ENCODE measurements around the gene PDXP. TPM values are rescaled to one million over a fixed set of nuclear protein-coding genes. Genes with fewer than 3 reads are reported as not detected.

PDXP gene
- total and polyA plus RNA-seq, 5 donors, result 18.6 to 21.7 (median 21.0) TPM

DNA sequence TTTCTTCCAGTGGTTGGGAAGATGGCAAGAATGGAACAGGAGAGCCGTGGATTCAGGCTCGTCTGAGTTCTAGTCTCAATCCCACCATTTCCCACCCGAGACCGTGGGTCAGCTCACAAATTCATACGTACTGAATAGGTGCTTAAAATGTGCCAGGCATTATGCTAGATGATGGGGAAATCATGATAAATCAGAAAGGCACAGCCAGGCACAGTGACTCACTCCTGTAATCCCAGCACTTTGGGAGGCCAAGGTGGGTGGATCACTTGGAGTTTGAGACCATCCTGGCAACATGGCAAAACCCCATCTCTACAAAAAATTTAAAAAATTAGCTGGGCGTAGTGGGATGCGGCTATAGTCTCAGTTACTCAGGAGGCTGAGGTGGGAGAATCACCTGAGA is 45.4 kb downstream of the PDXP start:
- H3K27me3 ChIP-seq (ENCODE audit: control insufficient read depth, insufficient read depth), result no peaks in the 10 kb centered on the region
- H3K27ac ChIP-seq (ENCODE audit: low read length), result no peak overlapping the region
- DNase-seq (no peak), ATAC-seq (no peak)
- WGBS, result 82% methylated on average over 7 of the region's 7 CpGs
- H3K4me3 ChIP-seq (ENCODE audit: low read length), result no peak overlapping the region
- intact Hi-C loops (cut with DNase I), result loop anchor here in 1 of 4 donors (5.0 kb wide), 1 partner anchor 38 kb away; no protein-coding TSS in a partner anchor
- H3K4me1 ChIP-seq (ENCODE audit: control insufficient read depth, insufficient read depth, low read length), result no peaks in the 10 kb centered on the region
- no peaks in the 10 kb centered on the region for H3K9me3 ChIP-seq (ENCODE audit: control insufficient read depth, low read length)

DNA sequence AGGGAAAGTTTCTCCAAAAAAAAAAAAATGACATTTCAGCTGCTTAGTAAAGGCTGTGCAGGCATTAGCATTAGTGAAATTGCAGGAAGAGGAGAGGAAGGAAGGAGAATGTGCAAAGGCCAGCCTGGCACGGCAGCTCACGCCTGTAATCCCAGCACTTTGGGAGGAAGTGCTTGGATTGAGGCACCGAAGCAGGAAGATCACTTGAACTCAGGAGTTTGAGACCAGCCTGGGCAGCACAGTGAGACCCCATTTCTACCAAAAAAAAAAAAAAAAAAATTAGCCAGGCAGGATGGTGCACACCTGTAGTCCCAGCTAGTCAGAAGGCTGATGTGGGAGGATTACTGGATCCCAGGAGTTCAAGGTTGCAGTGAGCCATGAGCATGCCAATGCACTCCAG is 46.1 kb downstream of the PDXP start:
- no peak overlapping the region for H3K4me3 ChIP-seq (ENCODE audit: low read length)
- no peaks in the 10 kb centered on the region for H3K27me3 ChIP-seq (ENCODE audit: control insufficient read depth, insufficient read depth)
- DNase-seq (no peak), ATAC-seq (no peak)
- intact Hi-C loops (cut with DNase I), result loop anchor here in 1 of 4 donors (5.0 kb wide), 1 partner anchor 38 kb away; no protein-coding TSS in a partner anchor
- H3K27ac ChIP-seq (ENCODE audit: low read length), result no peak overlapping the region
- 65% methylated on average over 3 of the region's 3 CpGs for WGBS
- H3K4me1 ChIP-seq (ENCODE audit: control insufficient read depth, insufficient read depth, low read length), result no peaks in the 10 kb centered on the region
- no peaks in the 10 kb centered on the region for H3K9me3 ChIP-seq (ENCODE audit: control insufficient read depth, low read length)

DNA sequence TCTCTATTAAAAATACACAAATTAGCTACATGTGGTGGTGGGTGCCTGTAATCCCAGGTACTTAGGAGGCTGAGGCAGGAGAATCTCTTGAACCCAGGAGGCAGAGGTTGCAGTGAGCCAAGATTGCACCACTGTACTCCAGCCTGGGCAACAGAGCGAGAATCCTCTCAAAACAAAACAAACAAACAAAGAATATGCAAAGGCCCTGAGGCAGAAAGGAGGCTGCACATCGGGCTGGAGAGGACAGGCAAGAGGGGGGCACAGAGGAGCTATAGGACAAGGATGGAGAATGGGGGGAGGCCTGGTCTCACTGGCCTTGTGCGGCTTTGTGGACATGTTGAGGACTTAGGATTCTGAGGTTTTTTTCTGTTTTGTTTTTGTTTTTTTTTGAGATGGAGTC is 46.7 kb downstream of the PDXP start:
- ATAC-seq (no peak), DNase-seq (no peak)
- Histone ChIP-seq H3K4me1 (ENCODE audit: control insufficient read depth, insufficient read depth, low read length) (no peaks in the 10 kb centered on the region), H3K27ac (ENCODE audit: low read length) (no peak overlapping the region), H3K4me3 (ENCODE audit: low read length) (no peak overlapping the region), H3K9me3 (ENCODE audit: control insufficient read depth, low read length) (no peaks in the 10 kb centered on the region), H3K27me3 (ENCODE audit: control insufficient read depth, insufficient read depth) (no peaks in the 10 kb centered on the region)
- 97% methylated on average over 3 of the region's 3 CpGs for WGBS
- intact Hi-C loops (cut with DNase I), result no loop called here

DNA sequence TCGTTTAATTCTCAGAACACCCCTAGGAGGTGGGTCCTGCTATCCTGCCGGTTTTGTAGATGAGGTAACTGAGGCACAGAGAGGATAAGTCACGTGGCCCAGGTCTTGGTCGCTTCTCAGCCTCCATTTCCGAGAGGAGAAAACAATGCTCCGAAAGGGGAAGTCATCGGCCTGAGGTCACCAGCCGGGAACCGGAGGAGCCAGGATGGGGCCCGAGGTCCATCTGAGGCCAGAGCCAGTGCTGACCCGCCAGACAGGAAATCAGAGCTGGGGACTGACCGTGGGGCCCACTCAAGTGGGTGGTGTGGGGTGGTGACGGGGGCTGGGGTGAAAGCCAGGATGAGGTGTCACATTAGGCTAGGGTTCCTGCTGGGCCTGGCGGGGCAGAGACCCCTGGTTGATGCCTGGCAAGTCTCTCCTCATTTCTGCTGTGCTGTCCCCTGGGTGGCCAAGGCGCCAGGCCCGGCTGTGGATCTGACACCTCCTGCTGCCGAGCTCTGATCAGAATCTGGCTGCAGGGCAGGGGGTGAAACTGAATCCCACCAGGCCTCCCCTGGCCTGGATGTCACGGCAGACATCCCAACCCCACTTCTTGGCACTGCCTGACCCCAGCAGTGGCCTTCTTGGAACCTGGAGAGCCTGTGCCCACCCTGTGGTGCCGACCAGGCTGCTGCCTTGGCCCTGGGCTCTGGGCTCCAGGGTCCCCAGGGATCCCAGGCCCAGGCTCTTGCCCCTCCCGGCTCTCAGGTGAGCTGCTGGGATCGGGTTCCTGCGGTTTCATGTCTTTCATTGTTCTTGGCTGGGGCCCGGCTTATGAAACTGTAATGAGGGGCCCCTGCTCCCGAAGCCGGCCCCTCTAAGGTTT is 50.3 kb downstream of the PDXP start:
- ATAC-seq (peak; percentile 22 to 36), DNase-seq (peak in 1 of 3 donors; percentile 80)
- intact Hi-C loops (cut with DNase I), result no loop called here
- Histone ChIP-seq H3K27ac (ENCODE audit: low read length) (no peak overlapping the region), H3K9me3 (ENCODE audit: control insufficient read depth, low read length) (no peaks in the 10 kb centered on the region), H3K4me3 (ENCODE audit: low read length) (no peak overlapping the region), H3K27me3 (ENCODE audit: control insufficient read depth, insufficient read depth) (no peaks in the 10 kb centered on the region), H3K4me1 (ENCODE audit: control insufficient read depth, insufficient read depth, low read length) (no peaks in the 10 kb centered on the region)
- WGBS, result 73% methylated on average over 25 of the region's 25 CpGs

DNA sequence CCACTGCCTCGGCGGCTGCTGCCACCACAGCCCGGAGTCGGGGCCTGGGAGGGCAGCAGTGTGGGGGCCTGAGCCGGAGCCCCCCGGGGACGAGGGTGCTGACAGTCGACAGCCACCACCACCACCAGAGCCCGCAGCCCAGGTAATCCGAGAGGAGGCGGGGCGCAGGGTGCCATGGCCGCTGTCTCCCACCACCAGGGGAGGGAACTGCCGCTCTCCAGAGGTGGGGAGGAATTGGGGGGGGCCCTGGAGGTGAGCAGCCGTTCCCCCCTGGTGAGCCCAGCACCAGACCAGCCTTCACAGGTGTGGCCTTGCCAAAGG is 50.9 kb downstream of the PDXP start:
- Histone ChIP-seq H3K9me3 (ENCODE audit: control insufficient read depth, low read length) (no peaks in the 10 kb centered on the region), H3K27me3 (ENCODE audit: control insufficient read depth, insufficient read depth) (no peaks in the 10 kb centered on the region), H3K4me3 (ENCODE audit: low read length) (no peak overlapping the region), H3K27ac (ENCODE audit: low read length) (no peak overlapping the region), H3K4me1 (ENCODE audit: control insufficient read depth, insufficient read depth, low read length) (no peaks in the 10 kb centered on the region)
- intact Hi-C loops (cut with DNase I), result no loop called here
- ATAC-seq (peak in 1 of 2 donors; percentile 23), DNase-seq (no peak)
- 93% methylated on average over 15 of the region's 15 CpGs for WGBS

DNA sequence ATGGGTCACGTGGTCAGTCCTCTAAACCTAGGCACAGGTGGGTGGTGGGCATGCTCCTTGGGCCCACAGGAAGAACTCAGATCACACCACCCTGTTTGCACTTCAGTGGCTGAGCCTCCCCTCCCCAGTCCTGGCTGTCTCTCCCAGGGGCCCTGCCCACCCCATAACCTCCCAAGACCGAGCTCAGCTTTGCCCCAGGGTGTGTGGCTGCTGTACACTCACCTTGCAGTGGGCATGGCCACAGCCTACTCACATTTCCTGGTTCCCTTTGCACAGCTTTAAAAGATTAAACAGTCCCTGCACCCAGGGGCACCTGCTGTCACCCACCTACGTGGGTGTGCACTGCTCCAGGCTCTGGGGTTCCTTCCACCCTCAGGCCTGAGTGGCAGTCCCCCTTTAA is 52.2 kb downstream of the PDXP start:
- DNase-seq (no peak), ATAC-seq (peak in 1 of 2 donors; percentile 13)
- intact Hi-C loops (cut with DNase I), result no loop called here
- 92% methylated on average over 3 of the region's 3 CpGs for WGBS
- no peak overlapping the region for H3K27ac ChIP-seq (ENCODE audit: low read length)
- H3K27me3 ChIP-seq (ENCODE audit: control insufficient read depth, insufficient read depth), result no peaks in the 10 kb centered on the region
- H3K4me3 ChIP-seq (ENCODE audit: low read length), result no peak overlapping the region
- H3K9me3 ChIP-seq (ENCODE audit: control insufficient read depth, low read length), result no peaks in the 10 kb centered on the region
- no peaks in the 10 kb centered on the region for H3K4me1 ChIP-seq (ENCODE audit: control insufficient read depth, insufficient read depth, low read length)

DNA sequence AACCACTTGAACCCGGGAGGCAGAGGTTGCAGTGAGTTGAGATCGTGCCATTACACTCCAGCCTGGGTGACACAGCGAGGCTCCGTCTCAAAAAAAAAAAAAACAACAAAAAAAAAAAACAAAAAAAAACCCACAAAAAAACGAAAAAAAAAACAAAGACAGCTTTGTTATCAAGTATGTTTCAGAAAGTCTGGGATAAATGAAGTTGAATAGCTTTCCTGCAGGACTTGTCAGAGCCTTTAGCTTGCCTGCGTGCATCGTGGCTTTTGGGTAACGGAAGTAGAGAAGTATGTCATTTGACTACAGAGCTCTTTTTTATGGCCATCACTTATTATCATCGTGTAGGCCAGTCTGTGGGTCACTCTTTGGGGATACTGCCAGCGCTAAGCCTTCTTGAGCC is 53.0 kb downstream of the PDXP start:
- 86% methylated on average over 10 of the region's 10 CpGs for WGBS

DNA sequence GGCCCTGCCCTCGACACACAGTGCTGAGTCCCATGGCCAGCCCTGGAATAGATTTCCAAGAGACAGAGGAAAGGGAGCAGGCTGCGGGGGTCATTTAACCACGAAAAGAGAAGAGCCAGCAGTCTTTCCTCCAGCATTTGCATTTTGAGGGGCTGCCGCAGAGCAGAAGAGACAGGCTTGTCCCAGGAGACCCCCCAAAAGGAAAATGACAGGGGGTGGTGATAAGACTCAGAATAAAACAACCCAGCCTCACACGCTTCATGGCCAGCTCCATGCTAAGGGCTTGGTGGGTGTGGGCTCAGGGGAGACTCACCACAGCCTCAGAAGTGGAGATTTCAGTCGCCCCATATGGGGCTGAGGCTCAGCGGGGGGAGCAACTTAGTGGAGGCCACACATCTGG is 55.2 kb downstream of the PDXP start:
- H3K4me1 ChIP-seq (ENCODE audit: control insufficient read depth, insufficient read depth, low read length), result no peaks in the 10 kb centered on the region
- H3K4me3 ChIP-seq (ENCODE audit: low read length), result no peak overlapping the region
- ATAC-seq (no peak), DNase-seq (no peak)
- H3K27me3 ChIP-seq (ENCODE audit: control insufficient read depth, insufficient read depth), result no peaks in the 10 kb centered on the region
- WGBS, result 92% methylated on average over 7 of the region's 7 CpGs
- intact Hi-C loops (cut with DNase I), result no loop called here
- H3K27ac ChIP-seq (ENCODE audit: low read length), result no peak overlapping the region
- H3K9me3 ChIP-seq (ENCODE audit: control insufficient read depth, low read length), result no peaks in the 10 kb centered on the region

More for the DNA sequence above, 53.0 kb downstream of the PDXP start:
- intact Hi-C loops (cut with DNase I), result no loop called here
- no peaks in the 10 kb centered on the region for H3K27me3 ChIP-seq (ENCODE audit: control insufficient read depth, insufficient read depth)
- no peak overlapping the region for H3K4me3 ChIP-seq (ENCODE audit: low read length)
- no peak for DNase-seq
- H3K9me3 ChIP-seq (ENCODE audit: control insufficient read depth, low read length), result no peaks in the 10 kb centered on the region
- no peak overlapping the region for H3K27ac ChIP-seq (ENCODE audit: low read length)
- no peaks in the 10 kb centered on the region for H3K4me1 ChIP-seq (ENCODE audit: control insufficient read depth, insufficient read depth, low read length)
- ATAC-seq, result no peak

DNA sequence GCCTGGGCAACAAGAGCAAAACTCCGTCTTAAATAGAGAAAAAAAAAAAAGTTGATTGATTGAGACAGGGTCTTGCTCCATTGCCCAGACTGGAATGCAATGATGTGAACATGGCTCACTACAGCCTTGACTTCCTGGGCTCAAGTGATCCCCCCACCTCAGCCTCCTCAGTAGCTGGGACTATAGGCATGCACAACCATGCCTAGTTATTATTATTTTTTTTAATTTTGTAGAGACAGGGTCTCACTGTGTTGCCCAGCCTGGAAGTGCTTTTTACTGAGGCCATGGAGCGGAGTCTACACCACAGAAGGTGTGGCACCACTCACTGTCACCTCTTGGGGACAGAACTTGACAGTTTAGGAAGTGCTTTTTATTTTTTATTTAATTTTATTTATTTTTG is 56.1 kb downstream of the PDXP start:
- intact Hi-C loops (cut with DNase I), result no loop called here
- Histone ChIP-seq H3K4me3 (ENCODE audit: low read length) (no peak overlapping the region), H3K9me3 (ENCODE audit: control insufficient read depth, low read length) (no peaks in the 10 kb centered on the region), H3K27me3 (ENCODE audit: control insufficient read depth, insufficient read depth) (no peaks in the 10 kb centered on the region), H3K27ac (ENCODE audit: low read length) (no peak overlapping the region), H3K4me1 (ENCODE audit: control insufficient read depth, insufficient read depth, low read length) (no peaks in the 10 kb centered on the region)
- 90% methylated on average over 2 of the region's 2 CpGs for WGBS
- DNase-seq, result no peak
- ATAC-seq, result no peak

DNA sequence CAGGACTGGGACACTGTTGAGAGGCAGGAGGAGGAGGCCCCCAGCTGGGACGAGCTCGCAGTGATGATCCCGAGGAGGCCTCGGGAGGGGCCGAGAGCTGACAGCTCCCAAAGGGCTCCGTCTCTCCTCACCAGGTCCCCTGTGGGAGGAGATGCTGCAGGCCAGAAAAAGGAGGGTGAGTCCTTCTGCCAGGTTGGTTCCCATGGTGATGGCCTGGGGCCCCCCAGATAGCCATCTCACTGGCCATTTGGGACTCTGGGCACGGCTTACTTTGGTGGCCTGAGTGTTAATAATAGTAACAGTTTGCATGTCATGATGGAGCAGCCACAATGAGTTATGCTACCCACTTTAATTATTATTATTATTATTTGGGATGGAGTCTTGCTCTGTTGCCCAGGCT is 57.2 kb downstream of the PDXP start:
- Histone ChIP-seq H3K27ac (ENCODE audit: low read length) (no peak overlapping the region), H3K9me3 (ENCODE audit: control insufficient read depth, low read length) (no peaks in the 10 kb centered on the region), H3K4me1 (ENCODE audit: control insufficient read depth, insufficient read depth, low read length) (no peaks in the 10 kb centered on the region), H3K4me3 (ENCODE audit: low read length) (no peak overlapping the region), H3K27me3 (ENCODE audit: control insufficient read depth, insufficient read depth) (no peaks in the 10 kb centered on the region)
- ATAC-seq, result no peak
- intact Hi-C loops (cut with DNase I), result no loop called here
- 81% methylated on average over 7 of the region's 7 CpGs for WGBS
- DNase-seq, result no peak
